IMR-90 (cell line): Measurements from ENCODE around the gene CDK17.

Experiments
- CTCF ChIP-seq: conservative IDR thresholded peaks from 2 replicates; pipeline ENCODE4 v1.5.1; 2012; ENCODE audit warnings: mild to moderate bottlenecking, low read depth, low read length, improper control_type of control experiment
- FOS ChIP-seq: fragments of 150-350 bp; IDR thresholded peaks from 2 replicates; pipeline ENCODE4 v1.6.1; 2016; ENCODE audit warnings: low read depth, low read length
- MAZ ChIP-seq: IDR thresholded peaks from 2 replicates; pipeline ENCODE4 v1.6.1; 2012; ENCODE audit warnings: low read depth, mild to moderate bottlenecking, low read length, improper control_type of control experiment, moderate library complexity, borderline replicate concordance
- MXI1 ChIP-seq: IDR thresholded peaks from 2 replicates; pipeline ENCODE4 v1.6.1; 2012; ENCODE audit warnings: low read depth, mild to moderate bottlenecking, low read length, moderate library complexity, borderline replicate concordance
- POLR2A ChIP-seq: IDR thresholded peaks from 2 replicates; pipeline ENCODE4 v1.6.1; 2012; ENCODE audit warnings: mild to moderate bottlenecking, low read depth, low read length
- RAD21 ChIP-seq: IDR thresholded peaks from 2 replicates; pipeline ENCODE4 v1.6.1; 2012; ENCODE audit warnings: low read length, improper control_type of control experiment
- RFX5 ChIP-seq: IDR thresholded peaks from 2 replicates; pipeline ENCODE4 v1.8.0; 2012; ENCODE audit warnings: low read depth, mild to moderate bottlenecking, low read length, moderate library complexity
- TF ChIP-seq, protein P1 (sequence below): fragments of 150-350 bp; IDR thresholded peaks from 2 replicates; pipeline ENCODE4 v1.6.1; 2017; ENCODE audit warnings: mild to moderate bottlenecking, antibody characterized with exemption, low read length, low read depth

GRCh38 chr12:96305665-96306064, 94.6 kb downstream of the CDK17 start:
- TF ChIP-seq MAZ: no peak
- TF ChIP-seq RAD21: no peak
- no peak for TF ChIP-seq POLR2A
- TF ChIP-seq FOS: no peak
- TF ChIP-seq CTCF: no peak
- TF ChIP-seq MXI1: no peak
- TF ChIP-seq RFX5: no peak
- TF ChIP-seq, protein P1, sequence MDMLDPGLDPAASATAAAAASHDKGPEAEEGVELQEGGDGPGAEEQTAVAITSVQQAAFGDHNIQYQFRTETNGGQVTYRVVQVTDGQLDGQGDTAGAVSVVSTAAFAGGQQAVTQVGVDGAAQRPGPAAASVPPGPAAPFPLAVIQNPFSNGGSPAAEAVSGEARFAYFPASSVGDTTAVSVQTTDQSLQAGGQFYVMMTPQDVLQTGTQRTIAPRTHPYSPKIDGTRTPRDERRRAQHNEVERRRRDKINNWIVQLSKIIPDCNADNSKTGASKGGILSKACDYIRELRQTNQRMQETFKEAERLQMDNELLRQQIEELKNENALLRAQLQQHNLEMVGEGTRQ: no peak
